Adrenal gland (tissue), 5 donors: ENCODE measurements around the gene PNPLA1.

ENCODE experiments used
- CTCF ChIP-seq, 6 experiments: fragments of 450-650 bp in 4 of 6; fragments of 200-600 bp in 2 of 6; sonication (generic) in 1 of 6; IDR thresholded peaks; 1 replicate in 5 of 6; 2 replicates in 1 of 6; pipeline versions ENCODE4 v1.5.1 to v1.8.0; 2016 to 2021; ENCODE audit warnings: antibody characterized with exemption in 6 of 6, mild to moderate bottlenecking in 2 of 6, moderate library complexity in 1 of 6
- POLR2A ChIP-seq, 2 donors: fragments of 450-650 bp; IDR thresholded peaks; one replicate each; pipeline ENCODE4 v1.6.1; 2017; ENCODE audit warnings: antibody characterized with exemption in 2 of 2, mild to moderate bottlenecking in 2 of 2, moderate library complexity in 1 of 2
- donor health status: DM: no; HTN: no; CAD: no.

GRCh38 chr6:36242626-36243025 is 27.2 kb upstream of the PNPLA1 start:
- no peak for TF ChIP-seq CTCF (IDR thresholded peaks at IDR 0.05)
- TF ChIP-seq POLR2A (IDR thresholded peaks at IDR 0.05), result no peak
